GM20000 (cell line): ENCODE results near the gene SLC34A2.
"Not testable (repeated sequence)": the region's sequence is repeated elsewhere in the genome, so short reads cannot be mapped to it uniquely, and the experiment has no call there.

Source experiments
- DNase-seq: peaks from one replicate; pipeline ENCODE4 v3.0.0; 2012; ENCODE audit warnings: low spot score
- CTCF ChIP-seq: IDR thresholded peaks from 2 replicates; pipeline ENCODE4 v1.5.1; 2012; ENCODE audit warnings: mild to moderate bottlenecking, control low read depth; ENCODE audit errors: extremely low read depth, missing control alignments

SLC34A2 gene

GRCh38 chr4:25650311-25650710 lies 5.3 kb upstream of the SLC34A2 start:
- no peak for DNase-seq
- TF ChIP-seq CTCF: no peak

- TF ChIP-seq CTCF: no peak
Observed at GRCh38 chr4:25651682-25652081, 4.0 kb upstream of the SLC34A2 start.

GRCh38 chr4:25654031-25654970 lies 1.4 kb upstream of the SLC34A2 start:
- DNase-seq: no peak
- TF ChIP-seq CTCF: no peak

More at GRCh38 chr4:25651682-25652081, 4.0 kb upstream of the SLC34A2 start:
- no peak for DNase-seq

GRCh38 chr4:25656031-25656430 lies 380 bp downstream of the SLC34A2 start:
- no peak for TF ChIP-seq CTCF
- no peak for DNase-seq

DNA sequence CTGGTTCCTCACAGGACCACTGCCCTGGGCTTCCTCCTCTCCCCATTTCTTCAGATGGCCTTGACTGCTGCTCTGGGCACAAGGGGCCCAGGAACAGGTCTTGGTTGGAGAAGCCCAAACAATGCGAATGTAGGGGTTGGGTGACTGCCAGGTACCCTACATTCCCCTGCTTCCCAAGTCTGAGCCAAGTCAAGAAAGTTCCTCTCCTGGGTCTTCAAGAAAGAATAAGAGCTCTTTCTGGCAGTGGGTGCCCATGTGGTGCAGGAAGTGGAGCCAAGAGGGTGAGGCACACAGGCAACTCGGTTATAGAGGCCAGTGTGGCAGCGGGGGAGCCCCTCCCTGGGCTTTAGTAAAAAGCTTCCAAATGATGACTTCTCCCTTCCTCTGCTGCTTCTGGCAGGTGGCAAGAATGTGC lies 2.7 kb downstream of the SLC34A2 start:
- no peak for DNase-seq
- no peak for TF ChIP-seq CTCF

GRCh38 chr4:25658777-25659176 lies 3.1 kb downstream of the SLC34A2 start:
- no peak for DNase-seq
- no peak for TF ChIP-seq CTCF

GRCh38 chr4:25661441-25661840 lies 5.8 kb downstream of the SLC34A2 start:
- DNase-seq: not testable (repeated sequence)

GRCh38 chr4:25662306-25662705 lies 6.7 kb downstream of the SLC34A2 start:
- no peak for DNase-seq
- TF ChIP-seq CTCF: no peak
